HG03378 (cell line): Measurements from ENCODE around the gene ST3GAL5.
"Not testable (repeated sequence)": the region's sequence is repeated elsewhere in the genome, so short reads cannot be mapped to it uniquely, and the experiment has no call there.

Source experiments
- ATAC-seq: cut with Tn5 transposase; IDR thresholded peaks from one replicate; pipeline ENCODE4 v1.9.1; 2021; ENCODE audit warnings: mild to moderate bottlenecking, moderate library complexity; ENCODE audit not compliant: unreplicated experiment

The ST3GAL5 gene

GRCh38 chr2:85840091-85840490, 48.7 kb downstream of the ST3GAL5 start:
- no peak for ATAC-seq

DNA sequence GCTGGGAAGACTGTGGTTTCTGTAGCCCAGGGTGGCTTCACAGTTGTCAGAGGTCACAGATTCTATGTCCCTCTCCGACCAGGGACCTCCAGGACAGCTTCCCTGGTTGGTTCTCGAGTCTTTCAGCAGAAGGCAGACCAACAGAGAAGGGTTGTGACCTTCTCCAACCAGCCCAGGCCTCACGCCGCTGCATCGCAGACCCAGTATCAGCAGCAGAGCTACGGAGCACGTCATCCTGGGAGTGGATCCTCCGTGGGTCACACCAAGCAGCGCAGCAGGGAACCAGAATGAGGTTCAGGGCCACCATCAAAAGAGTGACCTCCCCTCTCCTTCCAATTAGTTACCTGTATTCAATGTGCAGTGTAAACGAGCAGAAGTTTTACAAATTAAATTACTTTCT, 49.3 kb downstream of the ST3GAL5 start:
- no peak for ATAC-seq

DNA sequence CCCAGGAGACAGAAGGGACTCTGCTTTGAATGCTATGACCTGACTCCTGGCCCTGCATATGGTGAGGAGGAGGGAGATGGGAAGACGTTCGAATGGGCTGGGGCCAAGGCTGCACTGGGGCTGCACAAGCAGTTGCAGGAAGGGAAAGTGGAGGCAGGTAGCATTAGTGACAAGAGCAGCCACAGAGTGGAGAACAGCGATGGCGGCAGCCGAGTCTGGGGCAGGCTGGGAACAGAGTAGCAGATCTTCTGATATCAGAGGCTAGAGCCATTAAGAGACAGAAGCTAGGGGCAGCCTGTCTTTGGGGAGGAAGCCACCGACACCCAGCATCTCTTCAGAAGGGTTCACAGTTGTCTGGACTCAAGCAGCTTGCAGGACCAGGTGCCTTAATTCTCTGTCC, 50.1 kb downstream of the ST3GAL5 start:
- no peak for ATAC-seq

DNA sequence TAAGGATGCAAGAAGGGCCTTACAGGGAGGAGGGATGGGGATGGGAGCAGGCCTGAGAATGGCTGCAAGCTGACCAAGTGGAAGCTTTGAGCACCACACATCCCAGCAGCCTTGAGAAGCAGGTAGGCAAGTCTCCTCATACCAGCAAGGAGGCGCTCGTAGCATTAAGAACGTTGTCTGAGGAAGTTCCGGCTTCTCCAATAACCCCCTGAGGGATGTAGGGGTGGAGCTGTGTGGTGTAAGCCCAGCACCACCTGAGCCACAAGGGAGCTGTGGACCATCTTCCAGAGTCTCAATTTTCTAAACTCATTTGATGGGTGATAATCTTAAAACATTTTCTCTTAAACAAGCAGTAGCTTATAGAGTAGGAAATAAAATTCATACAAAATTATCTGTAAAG, 50.6 kb downstream of the ST3GAL5 start:
- ATAC-seq = no peak

GRCh38 chr2:85834466-85834865, 54.3 kb downstream of the ST3GAL5 start:
- ATAC-seq = no peak

- ATAC-seq = no peak
Observed at GRCh38 chr2:85831735-85832134, 57.1 kb downstream of the ST3GAL5 start.

GRCh38 chr2:85830645-85831044, 58.1 kb downstream of the ST3GAL5 start:
- no peak for ATAC-seq

GRCh38 chr2:85829394-85829793, 59.4 kb downstream of the ST3GAL5 start:
- ATAC-seq = not testable (repeated sequence)

- no peak for ATAC-seq
Observed at GRCh38 chr2:85828725-85829124, 60.1 kb downstream of the ST3GAL5 start.

DNA sequence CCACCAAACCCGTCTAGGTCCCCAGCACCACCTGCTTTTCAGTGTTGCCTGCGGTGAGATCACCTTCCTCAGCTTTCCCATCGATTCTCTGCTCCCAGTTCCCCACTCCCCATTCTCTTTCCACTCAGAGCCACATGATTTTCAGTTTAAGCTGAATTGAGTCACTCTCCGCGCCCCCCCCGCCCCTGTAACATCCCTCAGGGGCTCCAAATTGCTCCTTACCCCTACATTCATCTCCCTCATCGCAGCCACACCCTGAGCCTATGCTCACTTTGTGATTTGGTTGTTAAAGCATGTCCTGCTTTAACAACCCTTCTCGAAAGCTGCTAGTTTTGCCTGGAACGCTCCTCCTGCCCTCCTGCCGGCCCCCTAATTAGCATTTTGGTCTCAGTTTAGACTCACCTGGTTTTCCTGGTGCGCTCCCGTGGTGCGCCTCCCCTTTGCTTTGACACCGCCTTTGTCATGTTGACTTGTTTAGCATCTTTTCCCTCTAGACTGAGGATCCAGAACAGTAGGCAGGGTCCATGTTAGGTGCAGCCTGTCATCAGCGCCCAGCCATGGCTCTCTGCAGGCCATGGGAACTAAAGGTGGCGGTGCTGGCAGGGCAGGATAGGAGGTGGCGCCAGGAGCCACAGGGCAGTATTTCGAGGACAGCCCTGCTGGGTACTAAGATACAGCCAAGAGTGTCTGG, 60.8 kb downstream of the ST3GAL5 start:
- no peak for ATAC-seq

DNA sequence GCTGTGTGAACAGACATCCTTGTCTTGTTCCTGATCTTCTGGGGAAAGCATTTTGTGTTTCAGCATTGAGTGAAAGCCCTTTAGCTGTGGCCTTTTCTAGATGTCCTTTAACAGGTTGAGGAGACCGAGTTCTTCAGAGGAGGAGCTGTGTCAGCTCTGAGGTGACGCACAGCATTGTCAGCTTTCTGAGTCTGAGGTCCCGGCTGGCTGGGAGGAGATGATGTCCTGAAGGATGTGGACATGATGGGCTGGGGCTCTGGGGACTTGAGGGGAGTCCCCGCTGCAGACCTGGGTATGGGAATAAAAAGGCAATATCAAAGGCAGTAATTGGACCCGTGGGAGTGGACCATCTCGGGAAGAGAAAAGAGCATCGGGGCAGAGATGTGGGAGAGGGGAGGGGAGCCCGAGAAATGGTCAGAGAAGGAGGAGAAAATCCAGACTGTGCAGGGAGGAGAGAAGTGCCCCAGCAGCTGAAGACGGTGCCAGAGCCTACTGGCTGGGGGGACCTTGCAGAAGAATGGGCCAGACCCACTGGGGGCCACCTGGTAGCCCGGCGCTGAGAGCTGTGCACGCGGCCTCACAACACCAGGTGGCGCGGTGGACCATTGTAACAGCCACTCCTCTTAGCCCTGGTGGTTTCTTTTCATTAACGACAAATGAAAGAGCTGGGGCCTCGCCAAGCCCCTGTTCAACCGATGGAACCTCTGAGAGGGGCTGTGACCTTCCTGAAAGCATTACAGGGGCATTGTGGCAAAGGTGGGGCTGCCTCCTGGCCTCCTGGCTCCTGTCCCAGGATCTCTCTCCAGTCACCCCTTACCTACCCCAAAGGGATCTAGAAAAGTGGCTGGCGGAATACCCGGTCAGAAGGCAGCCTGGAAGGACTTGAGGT, 61.6 kb downstream of the ST3GAL5 start:
- ATAC-seq = no peak

DNA sequence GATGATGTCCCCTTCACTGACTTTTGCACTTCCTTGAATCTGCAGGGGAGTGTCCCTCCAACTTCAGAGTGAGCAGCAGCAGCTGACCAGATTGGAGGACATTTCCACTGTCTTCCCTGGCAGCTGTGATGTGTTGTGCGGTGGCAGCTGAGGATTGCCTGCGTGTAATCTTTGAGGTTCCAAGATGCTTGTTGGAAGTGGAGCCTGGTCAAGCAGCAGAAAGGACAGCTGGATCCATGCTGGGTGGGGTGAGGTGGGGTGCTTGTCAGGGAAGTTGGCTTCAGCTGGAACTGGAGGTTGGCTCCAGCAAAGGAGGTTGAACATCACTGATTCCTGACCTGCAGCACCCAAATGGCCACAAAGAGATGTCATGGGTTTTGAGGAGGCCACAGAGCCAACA, 64.8 kb downstream of the ST3GAL5 start:
- no peak for ATAC-seq

DNA sequence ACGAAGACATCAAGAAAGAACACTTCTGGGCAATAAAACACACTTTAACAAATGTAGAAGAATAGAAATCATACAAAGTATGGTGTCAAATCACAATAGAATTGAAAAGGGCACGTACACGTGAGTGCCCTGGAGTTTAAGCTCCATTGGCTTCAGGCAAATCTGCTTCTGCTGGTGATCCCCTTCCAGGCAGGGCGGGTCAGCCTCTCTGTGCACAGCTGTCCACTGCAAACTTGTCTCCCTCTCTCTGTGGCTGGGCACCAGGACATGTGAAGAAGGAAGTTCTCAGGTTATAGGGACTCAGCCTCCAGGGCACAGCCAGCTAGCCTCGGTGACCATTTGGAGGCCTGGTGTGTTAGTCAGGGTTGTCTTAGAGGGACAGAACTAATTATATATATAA, 66.0 kb downstream of the ST3GAL5 start:
- ATAC-seq = no peak

- ATAC-seq = no peak
Observed at GRCh38 chr2:85819811-85820510, 68.8 kb downstream of the ST3GAL5 start.

DNA sequence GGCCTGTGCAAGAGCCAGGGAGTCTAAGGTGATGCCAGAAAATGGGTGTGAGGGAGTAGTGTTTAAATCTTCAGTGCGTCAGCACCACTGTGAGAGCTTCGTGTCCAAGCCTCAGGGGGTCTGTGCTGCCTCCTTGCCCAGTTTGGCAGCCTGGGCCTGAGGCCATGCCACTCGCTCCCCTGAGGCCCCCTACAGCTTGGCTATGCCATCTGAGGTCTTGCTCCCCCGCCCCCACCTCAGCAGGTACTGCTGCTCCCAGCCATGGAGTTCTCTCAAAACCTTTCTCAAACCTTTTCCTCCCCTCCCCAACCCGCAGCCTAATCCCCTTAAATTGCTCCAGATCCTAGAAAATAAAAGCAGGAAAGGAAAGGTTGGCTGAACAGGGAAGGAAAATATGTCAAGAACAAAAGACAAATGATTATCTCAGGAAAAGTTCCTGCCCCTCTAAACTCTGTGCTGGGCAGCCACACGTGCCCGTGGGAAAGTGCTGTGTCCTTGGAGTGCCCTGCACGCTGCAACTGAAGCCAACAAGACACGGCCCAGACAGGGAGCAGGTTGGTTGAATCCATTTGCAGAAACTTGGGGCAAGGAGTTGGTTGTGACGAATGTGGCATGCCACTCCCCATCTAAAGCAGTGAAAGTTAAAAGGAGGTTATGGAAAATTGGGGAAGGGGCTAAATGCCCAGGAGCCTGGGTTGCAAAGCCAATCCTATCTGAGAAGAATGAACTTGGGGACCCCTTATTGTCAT, 73.8 kb downstream of the ST3GAL5 start:
- ATAC-seq = no peak

GRCh38 chr2:85813982-85814801, 74.6 kb downstream of the ST3GAL5 start:
- no peak for ATAC-seq

DNA sequence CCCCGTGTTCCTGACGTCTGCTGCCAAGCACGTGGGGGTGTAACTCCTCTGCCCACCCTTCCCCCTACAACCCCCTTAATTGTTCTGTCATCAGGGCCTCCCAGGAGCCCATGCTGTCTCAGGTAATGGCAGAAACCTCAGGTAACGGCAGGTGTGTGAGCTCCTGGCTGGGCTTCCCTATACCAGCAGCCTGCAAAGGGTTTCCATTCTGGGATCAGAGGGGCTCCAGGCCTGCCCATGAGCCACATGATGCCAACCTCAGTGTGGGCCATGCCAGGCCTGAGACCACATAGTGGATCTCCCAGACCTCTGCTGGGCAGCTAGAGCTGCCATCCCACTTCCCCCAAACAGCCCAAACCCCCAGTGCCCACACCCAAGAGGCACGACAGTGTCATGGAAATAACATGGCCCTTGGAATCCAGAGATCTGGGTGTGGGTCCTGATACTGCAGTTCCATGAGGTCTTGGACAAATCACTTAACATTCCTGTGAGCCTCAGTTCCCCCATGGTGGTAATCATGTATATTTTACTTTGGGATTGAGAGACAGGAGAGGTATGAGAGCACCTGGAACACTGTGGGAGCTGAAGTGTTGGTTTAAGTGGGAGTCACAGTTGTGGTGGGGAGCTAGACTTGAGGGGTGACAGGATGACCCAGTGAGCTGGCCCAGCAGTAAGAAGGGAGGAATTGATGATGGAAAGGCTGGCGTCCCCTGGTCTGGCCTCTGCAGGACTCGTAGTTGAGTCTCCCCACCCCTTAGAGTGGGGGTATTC, 75.4 kb downstream of the ST3GAL5 start:
- no peak for ATAC-seq

- ATAC-seq = no peak
Observed at GRCh38 chr2:85812094-85812735, 76.6 kb downstream of the ST3GAL5 start.
